GM12864 (cell line): ENCODE results near the gene SAP30L.

Experiments
- DNase-seq: peaks from one replicate; pipeline ENCODE4 v3.0.0-alpha.2; 2011; ENCODE audit warnings: low read depth
- H3K4me3 ChIP-seq: 2 replicates; pipeline ENCODE4 v1.5.1; 2011; ENCODE audit warnings: mild to moderate bottlenecking, low read depth, low read length, control low read depth
- CTCF ChIP-seq: IDR thresholded peaks from 2 replicates; pipeline ENCODE4 v1.5.1; 2011; ENCODE audit warnings: low read depth, mild to moderate bottlenecking, moderate library complexity, low read length, control low read depth, inconsistent platforms; ENCODE audit errors: missing control alignments

Gene SAP30L

GRCh38 chr5:154446195-154447088 is 645 bp downstream of the SAP30L start:
- no peak for TF ChIP-seq CTCF
- H3K4me3 ChIP-seq: peak overlapping the region; percentile 92
- DNase-seq: no peak

- no peak for TF ChIP-seq CTCF
- DNase-seq: no peak
- peak overlapping the region; percentile 92 for H3K4me3 ChIP-seq
These were observed 1.4 kb downstream of the SAP30L start for GRCh38 chr5:154447089-154447725.

- TF ChIP-seq CTCF: no peak
- H3K4me3 ChIP-seq: no peak overlapping the region
- DNase-seq: no peak
These were observed 4.0 kb downstream of the SAP30L start for GRCh38 chr5:154449786-154450185.

GRCh38 chr5:154451957-154452356 is 6.2 kb downstream of the SAP30L start:
- no peak overlapping the region for H3K4me3 ChIP-seq
- DNase-seq: no peak
- TF ChIP-seq CTCF: no peak

GRCh38 chr5:154455585-154455984 is 9.8 kb downstream of the SAP30L start:
- TF ChIP-seq CTCF: no peak
- no peak for DNase-seq
- H3K4me3 ChIP-seq: no peak overlapping the region

- DNase-seq: no peak
- no peak for TF ChIP-seq CTCF
- H3K4me3 ChIP-seq: no peak overlapping the region
These were observed 10.7 kb downstream of the SAP30L start for GRCh38 chr5:154456540-154456939.

GRCh38 chr5:154459015-154459414 is 13.2 kb downstream of the SAP30L start:
- H3K4me3 ChIP-seq: no peak overlapping the region
- no peak for DNase-seq
- no peak for TF ChIP-seq CTCF
